ENCODE data around the gene USP47. TPM values are rescaled to one million over a fixed set of nuclear protein-coding genes. Genes with fewer than 3 reads are reported as not detected.

Gene USP47
- total and polyA plus RNA-seq, 2 of the 13 experiments (the other 11 are each of a cell fraction or from before 2014, with no cell fraction given): 12.2 to 52.7 TPM

GRCh38 chr11:11960687-11961086, 118.9 kb downstream of the USP47 start:
- CTCF ChIA-PET (ENCODE audit: low intra/inter-chr PET ratio, low total read pairs): no interaction called here
- H3K27me3 ChIP-seq (ENCODE audit: control insufficient read depth in 1 of 2, insufficient read depth in 2 of 2, low read length in 2 of 2): no peaks in the 10 kb centered on the region
- H3K9me3 ChIP-seq (ENCODE audit: low read length): no peaks in the 10 kb centered on the region
- DNase-seq (ENCODE audit: low spot score) (no peak), FAIRE-seq (no peak), ATAC-seq (no peak)
- H3K27ac ChIP-seq (ENCODE audit: extremely low read length, insufficient read depth, low read length): no peak overlapping the region
- no TSS peak for BruUV-seq (replicated peaks)
- no peaks in the 10 kb centered on the region for H4K20me1 ChIP-seq (ENCODE audit: insufficient read depth, low read length)
- WGBS (ENCODE audit: low lambda C conversion rate): 100% methylated on average over 1 of the region's 1 CpG
- POLR2A ChIA-PET: no interaction called here
- no peaks in the 10 kb centered on the region for H3K79me2 ChIP-seq (ENCODE audit: insufficient read depth, low read length)
- H3K9ac ChIP-seq (ENCODE audit: insufficient read depth, low read depth, low read length): no peak overlapping the region
- TF ChIP-seq ZEB1 (IDR thresholded peaks at IDR 0.05; ENCODE audit: insufficient replicate concordance, low read depth) (no peak), ZNF142 (CRISPR knock-in tag; IDR thresholded peaks at IDR 0.05) (no peak), ZNF557 (CRISPR knock-in tag; IDR thresholded peaks at IDR 0.05) (no peak), POLR2G (IDR thresholded peaks at IDR 0.05; ENCODE audit: low read depth, low read length) (0 out of 2 replicates have a peak, but pooled peaks have one; percentile 3), HOMEZ (CRISPR knock-in tag; IDR thresholded peaks at IDR 0.05; ENCODE audit: low read depth) (no peak)
- intact Hi-C loops (cut with micrococcal nuclease; ENCODE audit: unreplicated experiment): no loop called here
- in situ Hi-C loops (cut with HindIII; ENCODE audit: extremely low pct_ligation_motif_present, low pct_unique_long_range_greater_than_20kb): no loop called here
- no peak overlapping the region for H3K4me2 ChIP-seq (ENCODE audit: low read depth, low read length)
- H3K4me1 ChIP-seq (ENCODE audit: insufficient read depth, low read length): no peaks in the 10 kb centered on the region
- no peak overlapping the region for H3K4me3 ChIP-seq (replicated peaks in 1 of 3; ENCODE audit: insufficient read depth in 1 of 3, low read depth in 2 of 3, low read length in 3 of 3)
- no peak overlapping the region for H2AFZ ChIP-seq (ENCODE audit: low read length)
- peaks cover 2 to 11% of the 10 kb centered on the region in 2 experiments; a peak in 4 of 5 replicates for H3K36me3 ChIP-seq (replicated peaks in 1 of 2; ENCODE audit: control insufficient read depth in 1 of 2, insufficient read depth in 2 of 2, low read length in 2 of 2)
